ENCODE results near the gene AJM1.
A peak's percentile ranks its signal among the peaks of the same experiment; 100 is the strongest.
"Not testable (repeated sequence)": the region's sequence is repeated elsewhere in the genome, so short reads cannot be mapped to it uniquely, and the experiment has no call there.

GRCh38 chr9:136842380-136842948 lies at the start of gene AJM1:
- peak; percentile 74 for TF ChIP-seq CTCF (conservative IDR thresholded peaks at IDR 0.05)
- not testable (repeated sequence) for TF ChIP-seq ZFX (IDR thresholded peaks at IDR 0.05)
